Sigmoid colon (tissue), 7 donors: ENCODE results near the gene ADCY6. TPM values are rescaled to one million over a fixed set of nuclear protein-coding genes. Genes with fewer than 3 reads are reported as not detected.

Experiments used
- DNase-seq: peaks from one replicate; pipeline ENCODE4 v3.0.0-alpha.2; 2019
- H3K27ac ChIP-seq, 4 donors: fragments of 200-600 bp; sonication (generic); one replicate each; pipeline ENCODE4 v1.5.1; 2016 to 2019; ENCODE audit warnings: mild to moderate bottlenecking in 1 of 4
- H3K27me3 ChIP-seq, 3 donors: fragments of 200-600 bp; sonication (generic); one replicate each; pipeline ENCODE4 v1.5.1; 2019; ENCODE audit warnings: mild to moderate bottlenecking in 1 of 3
- H3K36me3 ChIP-seq, 4 donors: fragments of 200-600 bp; sonication (generic); one replicate each; pipeline ENCODE4 v1.5.1; 2016 to 2019
- H3K4me1 ChIP-seq, 4 donors: fragments of 200-600 bp; sonication (generic); one replicate each; pipeline ENCODE4 v1.5.1; 2017 to 2019
- H3K4me3 ChIP-seq, 4 donors: fragments of 200-600 bp; sonication (generic); one replicate each; pipeline ENCODE4 v1.5.1; 2017 to 2019; ENCODE audit warnings: mild to moderate bottlenecking in 2 of 4, moderate library complexity in 1 of 4
- H3K9me3 ChIP-seq, 4 donors: fragments of 200-600 bp in 3 of 4; sonication (generic) in 3 of 4; one replicate each; pipeline versions ENCODE4 v1.5.1 to v1.6.1; 2013 to 2019
- CTCF ChIP-seq, 4 experiments: fragments of 450-650 bp in 3 of 4; fragments of 200-600 bp in 1 of 4; IDR thresholded peaks; one replicate each; pipeline ENCODE4 v1.5.1; 2016 to 2019; ENCODE audit warnings: antibody characterized with exemption in 4 of 4, mild to moderate bottlenecking in 3 of 4, moderate library complexity in 2 of 4
- EP300 ChIP-seq, 4 donors: sonication (generic); formaldehyde crosslinking; IDR thresholded peaks; one replicate each; pipeline ENCODE4 v1.6.1; 2017; ENCODE audit warnings: antibody characterized with exemption in 4 of 4
- POLR2A ChIP-seq, 2 donors: fragments of 450-650 bp; IDR thresholded peaks; one replicate each; pipeline ENCODE4 v1.6.1; 2016; ENCODE audit warnings: antibody characterized with exemption in 2 of 2, mild to moderate bottlenecking in 2 of 2, moderate library complexity in 2 of 2
- POLR2AphosphoS5 ChIP-seq, 4 donors: sonication (generic); formaldehyde crosslinking; IDR thresholded peaks; one replicate each; pipeline ENCODE4 v1.6.1; 2017; ENCODE audit warnings: antibody characterized with exemption in 4 of 4
- WGBS, 2 donors: extraction: QIAGEN DNeasy Blood & Tissue Kit; methylation state at CpG; one replicate each; pipeline ENCODE4 v1.1.7; 2013; 5-methylcytosine and 5-hydroxymethylcytosine counted together
- intact Hi-C: fragments of 100-400 bp; cut with DNase I; formaldehyde crosslinking; loops from one replicate; pipeline ENCODE4 v1.15.1; 2023
- polyA plus RNA-seq, 3 donors: library from polyadenylated mRNA; stranded (reverse); fragments of 200-250 nt; gene quantifications; one replicate each; pipeline ENCODE4 v1.2.3, GENCODE V29; 2013
- total RNA-seq, 4 donors: library from RNA; depleted of rRNA; stranded (reverse); fragments of >200 nt; gene quantifications; one replicate each; pipeline ENCODE4 v1.1.0, GENCODE V29; 2016
- donor health status: healthy with polysubstance abuse.
- donor health status: Bipolar disorder and iron deficiency.
- donor health status: healthy.

ADCY6 gene
- total and polyA plus RNA-seq, 7 donors, result 10.2 to 52.5 (median 16.4) TPM

- Histone ChIP-seq H3K27me3 (no peaks in the 10 kb centered on the region), H3K27ac (no peak overlapping the region), H3K4me1 (peaks cover 0 to 5% (median 2%) of the 10 kb centered on the region in 4 donors), H3K9me3 (no peaks in the 10 kb centered on the region), H3K4me3 (no peak overlapping the region), H3K36me3 (peaks cover 29 to 77% (median 57%) of the 10 kb centered on the region in 4 donors)
- WGBS, 2 donors, result 57% methylated on average over 2 of the region's 2 CpGs
- intact Hi-C loops, result no loop called here
- TF ChIP-seq CTCF (IDR thresholded peaks at IDR 0.05), result no peak
- TF ChIP-seq EP300 (IDR thresholded peaks at IDR 0.05), result no peak
- TF ChIP-seq POLR2AphosphoS5 (IDR thresholded peaks at IDR 0.05), result no peak
- TF ChIP-seq POLR2A (IDR thresholded peaks at IDR 0.05), result no peak
- DNase-seq, result no peak
These were observed 14.4 kb downstream of the ADCY6 start for GRCh38 chr12:48774516-48774915.

GRCh38 chr12:48773686-48774085 lies 15.2 kb downstream of the ADCY6 start:
- Histone ChIP-seq H3K9me3 (no peaks in the 10 kb centered on the region), H3K4me1 (no peaks in the 10 kb centered on the region), H3K27me3 (no peaks in the 10 kb centered on the region), H3K4me3 (no peak overlapping the region), H3K36me3 (peaks cover 31 to 86% (median 60%) of the 10 kb centered on the region in 4 donors), H3K27ac (no peak overlapping the region)
- DNase-seq, result no peak
- WGBS, 2 donors, result 91 to 94% methylated on average over 5 of the region's 5 CpGs
- intact Hi-C loops, result no loop called here
- no peak for TF ChIP-seq POLR2AphosphoS5 (IDR thresholded peaks at IDR 0.05)
- no peak for TF ChIP-seq CTCF (IDR thresholded peaks at IDR 0.05)
- TF ChIP-seq POLR2A (IDR thresholded peaks at IDR 0.05), result no peak
- no peak for TF ChIP-seq EP300 (IDR thresholded peaks at IDR 0.05)

- no peak for DNase-seq
- Histone ChIP-seq H3K27me3 (no peaks in the 10 kb centered on the region), H3K36me3 (peaks cover 34 to 96% (median 59%) of the 10 kb centered on the region in 4 donors), H3K4me3 (no peak overlapping the region), H3K9me3 (no peaks in the 10 kb centered on the region), H3K4me1 (no peaks in the 10 kb centered on the region), H3K27ac (no peak overlapping the region)
- no peak for TF ChIP-seq EP300 (IDR thresholded peaks at IDR 0.05)
- TF ChIP-seq CTCF (IDR thresholded peaks at IDR 0.05), result no peak
- no peak for TF ChIP-seq POLR2AphosphoS5 (IDR thresholded peaks at IDR 0.05)
- TF ChIP-seq POLR2A (IDR thresholded peaks at IDR 0.05), result no peak
- intact Hi-C loops, result no loop called here
- WGBS, 2 donors, result 91 to 96% methylated on average over 13 of the region's 13 CpGs
These were observed 17.2 kb downstream of the ADCY6 start for GRCh38 chr12:48771588-48772112.

GRCh38 chr12:48770756-48771155 lies 18.1 kb downstream of the ADCY6 start:
- TF ChIP-seq POLR2AphosphoS5 (IDR thresholded peaks at IDR 0.05) (no peak), CTCF (IDR thresholded peaks at IDR 0.05) (no peak), POLR2A (IDR thresholded peaks at IDR 0.05) (no peak), EP300 (IDR thresholded peaks at IDR 0.05) (no peak)
- Histone ChIP-seq H3K4me1 (no peaks in the 10 kb centered on the region), H3K27ac (no peak overlapping the region), H3K27me3 (no peaks in the 10 kb centered on the region), H3K36me3 (peaks cover 34 to 99% (median 53%) of the 10 kb centered on the region in 4 donors), H3K9me3 (no peaks in the 10 kb centered on the region), H3K4me3 (no peak overlapping the region)
- 93 to 96% methylated on average over 10 of the region's 10 CpGs for WGBS, 2 donors
- no peak for DNase-seq
- intact Hi-C loops, result no loop called here

GRCh38 chr12:48768736-48769135 lies 20.2 kb downstream of the ADCY6 start:
- intact Hi-C loops, result no loop called here
- peaks cover 28 to 80% (median 35%) of the 10 kb centered on the region in 4 donors for H3K36me3 ChIP-seq
- H3K9me3 ChIP-seq, result no peaks in the 10 kb centered on the region
- 95 to 97% methylated on average over 9 of the region's 9 CpGs for WGBS, 2 donors
- no peak overlapping the region for H3K27ac ChIP-seq
- no peak for TF ChIP-seq EP300 (IDR thresholded peaks at IDR 0.05)
- TF ChIP-seq POLR2A (IDR thresholded peaks at IDR 0.05), result no peak
- TF ChIP-seq CTCF (IDR thresholded peaks at IDR 0.05), result no peak
- TF ChIP-seq POLR2AphosphoS5 (IDR thresholded peaks at IDR 0.05), result no peak
- H3K27me3 ChIP-seq, result no peaks in the 10 kb centered on the region
- H3K4me3 ChIP-seq, result no peak overlapping the region
- DNase-seq, result no peak
- no peaks in the 10 kb centered on the region for H3K4me1 ChIP-seq
